Measurements from ENCODE around the gene HMGCS1. TPM values are rescaled to one million over a fixed set of nuclear protein-coding genes. Genes with fewer than 3 reads are reported as not detected.

HMGCS1 gene
- total RNA-seq, 2 experiments from 2014 or later, result 82.4 to 90.6 TPM

Other genes with a start within 250 kb of the HMGCS1 start
- gene ZNF131, start 192.5 kb downstream of the HMGCS1 start, total RNA-seq, result 10 to 100 TPM; 45.8 to 52.8 TPM
- gene NIM1K, start 121.2 kb downstream of the HMGCS1 start, total RNA-seq, result under 1 TPM; 0.50 to 0.61 TPM
- gene CCL28, start 99.0 kb upstream of the HMGCS1 start, total RNA-seq, result 10 to 100 TPM; 10.8 to 11.9 TPM
- 10 to 100 TPM; 12.8 to 13.6 TPM for gene TMEM267, start 170.5 kb upstream of the HMGCS1 start, total RNA-seq
- gene C5orf34, start 201.7 kb upstream of the HMGCS1 start, total RNA-seq, result 10 to 100 TPM in 1 of 2 experiments, 1 to 10 TPM in 1; 7.7 to 10.3 TPM
- gene PAIP1, start 243.7 kb upstream of the HMGCS1 start, total RNA-seq, result 10 to 100 TPM; 31.8 to 36.3 TPM

Measured in activated CD8-positive, alpha-beta T cell treated with anti-CD3 and anti-CD28 coated beads, Interleukin-2, amount 10 ng/mL, durations not matched to agents 7 days and 5 days (primary cell).